ENCODE results near the gene KCNH6. TPM values are rescaled to one million over a fixed set of nuclear protein-coding genes. Genes with fewer than 3 reads are reported as not detected.

Gene KCNH6
- polyA plus RNA-seq, 3 donors, result not detected

GRCh38 chr17:63555500-63556156 is 32.5 kb downstream of the KCNH6 start:
- Histone ChIP-seq H3K4me1 (ENCODE audit: control insufficient read depth in 1 of 2, insufficient read depth in 2 of 2, low read length in 2 of 2) (peaks cover 27 to 45% of the 10 kb centered on the region in 2 donors), H3K4me3 (replicated peaks in 1 of 3; ENCODE audit: low read depth in 2 of 3, low read length in 3 of 3) (no peak overlapping the region), H3K9me3 (replicated peaks in 1 of 2; ENCODE audit: control insufficient read depth in 1 of 2, insufficient read depth in 1 of 2, low read length in 2 of 2) (no peaks in the 10 kb centered on the region), H3K9ac (ENCODE audit: insufficient read depth, low read length, poor library complexity, severe bottlenecking) (no peak overlapping the region), H4K20me1 (ENCODE audit: insufficient read depth, low read length) (peaks cover 92% of the 10 kb centered on the region), H3K27me3 (ENCODE audit: control insufficient read depth in 2 of 2, insufficient read depth in 2 of 2, low read length in 2 of 2) (no peaks in the 10 kb centered on the region), H3K4me2 (replicated peaks; ENCODE audit: extremely low read depth, low read length, poor library complexity, severe bottlenecking) (no peak overlapping the region), H3K79me2 (ENCODE audit: insufficient read depth, low read length) (peaks cover 98% of the 10 kb centered on the region), H3K27ac (ENCODE audit: low read depth in 1 of 2, low read length in 2 of 2) (peak overlapping the region in 1 of 2 donors; percentile 62), H3K36me3 (replicated peaks in 1 of 2; ENCODE audit: control insufficient read depth in 1 of 2, insufficient read depth in 2 of 2, low read length in 2 of 2) (no peaks in the 10 kb centered on the region), H2AFZ (ENCODE audit: insufficient read depth, low read depth, low read length, poor library complexity, severe bottlenecking) (no peak overlapping the region)
- Mint-ChIP-seq H3K27me3 (ENCODE audit: low read depth in 3 of 3) (peaks cover 0 to 2% (median 0%) of the 10 kb centered on the region in 3 donors), H3K9me3 (peaks cover 0 to 2% (median 0%) of the 10 kb centered on the region in 7 donors), H3K4me3 (no peak overlapping the region), H3K36me3 (peaks cover 9 to 19% of the 10 kb centered on the region in 2 donors), H3K27ac (peak overlapping the region in 3 of 7 donors; percentile 60 to 70 (median 67)), H3K4me1 (peaks cover 57% of the 10 kb centered on the region)
- DNase-seq, result peak in 1 of 3 donors; percentile 4
- 83% methylated on average over 2 of the region's 7 CpGs for WGBS (ENCODE audit: insufficient coverage)
- TF ChIP-seq CTCF (IDR thresholded peaks at IDR 0.05), result no peak
- intact Hi-C loops (cut with micrococcal nuclease), result loop anchor here in 1 of 2 donors (10.0 kb wide), 1 partner anchor 139 kb away; no protein-coding TSS in a partner anchor

GRCh38 chr17:63557416-63557815 is 34.3 kb downstream of the KCNH6 start:
- H3K27ac ChIP-seq (ENCODE audit: low read depth in 1 of 2, low read length in 2 of 2), result no peak overlapping the region
- peaks cover 96% of the 10 kb centered on the region for H4K20me1 ChIP-seq (ENCODE audit: insufficient read depth, low read length)
- H3K9me3 Mint-ChIP-seq, result peaks cover 0 to 2% (median 0%) of the 10 kb centered on the region in 7 donors
- no peaks in the 10 kb centered on the region for H3K9me3 ChIP-seq (replicated peaks in 1 of 2; ENCODE audit: control insufficient read depth in 1 of 2, insufficient read depth in 1 of 2, low read length in 2 of 2)
- H3K9ac ChIP-seq (ENCODE audit: insufficient read depth, low read length, poor library complexity, severe bottlenecking), result no peak overlapping the region
- H3K27me3 ChIP-seq (ENCODE audit: control insufficient read depth in 2 of 2, insufficient read depth in 2 of 2, low read length in 2 of 2), result no peaks in the 10 kb centered on the region
- no peak overlapping the region for H3K4me2 ChIP-seq (replicated peaks; ENCODE audit: extremely low read depth, low read length, poor library complexity, severe bottlenecking)
- no peaks in the 10 kb centered on the region for H3K36me3 ChIP-seq (replicated peaks in 1 of 2; ENCODE audit: control insufficient read depth in 1 of 2, insufficient read depth in 2 of 2, low read length in 2 of 2)
- H3K36me3 Mint-ChIP-seq, result peaks cover 9 to 19% of the 10 kb centered on the region in 2 donors
- H3K27ac Mint-ChIP-seq, result peak overlapping the region in 4 of 7 donors; percentile 16 to 63 (median 28)
- no peak overlapping the region for H3K4me3 Mint-ChIP-seq
- H3K79me2 ChIP-seq (ENCODE audit: insufficient read depth, low read length), result peaks cover 97% of the 10 kb centered on the region
- TF ChIP-seq CTCF (IDR thresholded peaks at IDR 0.05), result no peak
- intact Hi-C loops (cut with micrococcal nuclease), result loop anchor here in 1 of 2 donors (10.0 kb wide), 1 partner anchor 137 kb away; no protein-coding TSS in a partner anchor
- no peak overlapping the region for H3K4me3 ChIP-seq (replicated peaks in 1 of 3; ENCODE audit: low read depth in 2 of 3, low read length in 3 of 3)
- H3K27me3 Mint-ChIP-seq (ENCODE audit: low read depth in 3 of 3), result peaks cover 0 to 2% (median 0%) of the 10 kb centered on the region in 3 donors
- no peak overlapping the region for H2AFZ ChIP-seq (ENCODE audit: insufficient read depth, low read depth, low read length, poor library complexity, severe bottlenecking)
- 100% methylated on average over 1 of the region's 2 CpGs for WGBS (ENCODE audit: insufficient coverage)
- H3K4me1 ChIP-seq (ENCODE audit: control insufficient read depth in 1 of 2, insufficient read depth in 2 of 2, low read length in 2 of 2), result peaks cover 14 to 28% of the 10 kb centered on the region in 2 donors
- peaks cover 45% of the 10 kb centered on the region for H3K4me1 Mint-ChIP-seq
- DNase-seq, result no peak

All from CD14-positive monocyte (primary cell).